EH (cell line): ENCODE results near the gene MAST2.
A peak's percentile ranks its signal among the peaks of the same experiment; 100 is the strongest.
"Not testable (repeated sequence)": the region's sequence is repeated elsewhere in the genome, so short reads cannot be mapped to it uniquely, and the experiment has no call there.

Source experiments
- DNase-seq: peaks from one replicate; pipeline ENCODE4 v3.0.0-alpha.2; 2015; ENCODE audit warnings: low read depth

MAST2 gene

DNA sequence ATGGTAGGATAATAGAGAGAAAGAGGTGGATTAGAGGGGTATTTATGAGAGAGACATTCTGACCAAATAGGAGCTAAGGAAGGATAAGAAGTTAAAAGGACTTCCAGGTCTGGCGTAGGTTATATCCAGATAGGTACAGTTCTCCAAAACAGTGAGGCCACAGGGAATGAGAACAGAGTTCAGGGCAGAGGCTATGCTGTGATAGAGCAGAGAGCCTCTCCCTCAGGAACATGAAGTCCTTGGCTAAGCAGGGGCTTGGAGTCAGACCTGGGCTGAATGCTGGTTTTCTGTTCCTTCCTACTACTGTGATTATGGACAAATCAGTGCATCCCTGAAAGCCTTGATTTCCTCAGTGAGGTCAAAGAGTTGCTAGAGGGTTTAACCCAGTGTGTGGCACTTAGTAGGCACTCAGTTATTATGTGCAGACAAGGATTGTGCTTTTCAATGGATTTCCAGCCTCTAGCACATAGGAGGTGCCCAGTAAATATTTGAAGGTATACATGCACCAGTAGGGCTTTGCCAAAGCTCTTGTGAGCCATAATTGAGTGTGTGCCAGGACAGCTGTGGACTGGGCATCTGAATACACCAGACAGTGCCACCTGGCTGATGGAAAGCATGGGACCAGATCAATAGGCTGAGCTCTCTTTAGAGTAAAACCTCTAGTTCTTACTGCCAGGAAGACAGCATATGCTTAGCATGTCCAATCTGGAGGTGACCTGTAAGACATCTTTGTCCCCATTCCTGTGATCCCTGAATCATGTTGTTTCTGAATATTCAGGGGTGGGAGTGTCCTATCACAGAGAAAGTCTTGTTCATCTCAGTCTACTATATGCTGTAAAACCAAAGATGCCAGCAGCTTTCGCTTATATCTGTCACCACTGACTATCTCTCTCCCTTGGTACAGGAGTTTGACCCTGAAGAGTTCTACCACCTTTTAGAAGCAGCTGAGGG lies 217.9 kb downstream of the MAST2 start:
- no peak for DNase-seq

DNA sequence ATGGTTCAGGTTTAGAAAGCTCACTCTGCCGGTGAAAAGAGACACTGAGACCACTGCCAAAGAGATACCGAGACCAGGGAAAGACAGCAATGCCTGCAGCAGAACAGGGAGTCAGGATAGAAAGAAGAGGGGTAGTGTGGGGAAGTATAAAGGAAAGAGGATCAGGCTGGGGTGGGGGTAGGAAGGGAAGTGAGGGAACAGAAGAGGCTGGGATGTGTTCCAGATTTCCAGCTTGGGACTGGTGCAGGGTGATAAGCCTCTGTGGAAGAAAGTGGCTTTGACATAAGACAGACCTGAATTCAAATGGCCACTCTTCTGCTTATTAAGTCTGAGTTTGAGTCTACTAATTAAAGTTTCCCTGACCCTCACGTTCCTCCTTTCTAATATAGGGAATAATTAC lies 223.1 kb downstream of the MAST2 start:
- DNase-seq, result no peak

DNA sequence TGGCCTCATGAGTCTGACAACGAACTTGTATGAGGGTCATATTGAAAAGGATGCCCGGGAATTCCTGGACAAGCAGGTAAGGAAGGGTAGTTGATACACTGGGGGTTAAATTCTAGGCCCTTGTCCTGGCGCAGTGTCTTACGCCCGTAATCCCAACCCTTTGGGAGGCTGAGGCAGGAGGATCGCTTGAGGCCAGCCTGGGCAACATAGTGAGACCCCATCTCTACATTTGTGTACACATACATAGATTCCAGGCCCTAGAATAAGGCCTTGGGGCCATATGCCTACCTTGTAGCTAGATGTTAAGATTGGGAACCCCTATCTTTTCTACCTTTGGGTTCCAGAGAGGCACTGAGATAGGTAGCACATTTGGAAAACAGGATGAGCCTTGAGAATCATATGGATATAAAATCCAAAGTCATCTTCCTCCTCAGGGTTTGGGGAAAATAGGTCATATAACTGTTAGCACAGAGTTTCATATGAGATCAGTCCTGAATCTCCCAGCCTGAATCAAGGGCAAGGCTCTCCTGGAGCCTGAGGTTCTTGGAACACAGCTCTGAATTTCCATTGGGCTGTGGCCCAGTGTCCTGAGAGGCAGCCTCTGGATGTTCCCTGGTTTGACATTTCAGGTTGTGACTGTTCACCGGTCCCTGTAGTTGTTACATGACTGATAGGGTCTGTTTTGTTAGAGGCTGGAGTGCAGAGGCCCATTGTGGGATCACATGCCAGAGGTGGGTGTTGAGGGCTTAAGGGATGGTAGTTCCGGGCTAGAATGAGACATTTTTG lies 224.6 kb downstream of the MAST2 start:
- DNase-seq, result no peak

DNA sequence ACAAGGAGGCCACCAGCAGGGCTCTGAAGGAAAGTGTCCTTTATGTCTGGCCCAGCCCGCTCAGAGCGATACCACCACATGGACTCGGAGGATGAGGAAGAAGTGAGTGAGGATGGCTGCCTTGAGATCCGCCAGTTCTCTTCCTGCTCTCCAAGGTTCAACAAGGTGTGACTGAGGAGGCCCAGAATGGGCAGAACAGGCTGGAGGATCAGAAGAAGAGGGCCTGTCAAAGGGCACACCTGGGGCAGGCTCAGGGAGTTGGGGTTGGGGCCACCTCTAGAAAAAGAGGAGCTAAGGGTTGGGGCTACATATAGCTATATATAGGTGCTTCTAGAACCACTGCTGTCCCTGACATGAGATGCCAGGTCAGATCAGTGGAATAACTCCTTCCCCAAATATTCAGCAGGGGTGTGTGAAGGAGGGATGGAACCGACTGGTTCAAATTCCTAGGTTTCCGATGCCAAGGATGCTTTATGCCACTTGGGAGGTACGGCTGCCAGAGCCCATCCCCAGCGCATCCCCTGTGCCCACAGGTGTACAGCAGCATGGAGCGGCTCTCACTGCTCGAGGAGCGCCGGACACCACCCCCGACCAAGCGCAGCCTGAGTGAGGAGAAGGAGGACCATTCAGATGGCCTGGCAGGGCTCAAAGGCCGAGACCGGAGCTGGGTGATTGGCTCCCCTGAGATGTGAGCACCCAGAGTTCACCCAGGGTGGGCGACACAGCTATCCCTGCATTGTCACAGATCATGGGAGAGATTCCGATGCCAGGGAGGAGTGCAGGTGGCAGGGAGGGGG lies 226.9 kb downstream of the MAST2 start:
- DNase-seq, result no peak

DNA sequence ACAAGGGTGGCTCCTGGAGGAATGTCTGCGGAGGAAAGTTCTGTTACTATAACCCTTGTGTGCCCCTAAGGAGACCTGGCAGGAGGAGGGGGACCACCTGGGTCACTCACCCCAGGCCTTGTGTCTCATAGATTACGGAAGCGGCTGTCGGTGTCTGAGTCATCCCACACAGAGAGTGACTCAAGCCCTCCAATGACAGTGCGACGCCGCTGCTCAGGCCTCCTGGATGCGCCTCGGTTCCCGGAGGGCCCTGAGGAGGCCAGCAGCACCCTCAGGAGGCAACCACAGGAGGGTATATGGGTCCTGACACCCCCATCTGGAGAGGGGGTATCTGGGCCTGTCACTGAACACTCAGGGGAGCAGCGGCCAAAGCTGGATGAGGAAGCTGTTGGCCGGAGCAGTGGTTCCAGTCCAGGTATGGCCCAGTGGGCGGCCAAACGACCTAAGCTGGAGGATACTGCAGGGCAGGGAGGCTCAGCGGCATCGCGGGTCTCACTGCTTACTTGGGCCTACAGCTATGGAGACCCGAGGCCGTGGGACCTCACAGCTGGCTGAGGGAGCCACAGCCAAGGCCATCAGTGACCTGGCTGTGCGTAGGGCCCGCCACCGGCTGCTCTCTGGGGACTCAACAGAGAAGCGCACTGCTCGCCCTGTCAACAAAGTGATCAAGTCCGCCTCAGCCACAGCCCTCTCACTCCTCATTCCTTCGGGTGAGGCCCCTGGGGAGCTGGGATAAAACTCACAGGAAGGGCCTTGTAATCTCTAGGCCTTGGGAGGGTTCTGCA lies 227.7 kb downstream of the MAST2 start:
- DNase-seq, result peak; percentile 15

DNA sequence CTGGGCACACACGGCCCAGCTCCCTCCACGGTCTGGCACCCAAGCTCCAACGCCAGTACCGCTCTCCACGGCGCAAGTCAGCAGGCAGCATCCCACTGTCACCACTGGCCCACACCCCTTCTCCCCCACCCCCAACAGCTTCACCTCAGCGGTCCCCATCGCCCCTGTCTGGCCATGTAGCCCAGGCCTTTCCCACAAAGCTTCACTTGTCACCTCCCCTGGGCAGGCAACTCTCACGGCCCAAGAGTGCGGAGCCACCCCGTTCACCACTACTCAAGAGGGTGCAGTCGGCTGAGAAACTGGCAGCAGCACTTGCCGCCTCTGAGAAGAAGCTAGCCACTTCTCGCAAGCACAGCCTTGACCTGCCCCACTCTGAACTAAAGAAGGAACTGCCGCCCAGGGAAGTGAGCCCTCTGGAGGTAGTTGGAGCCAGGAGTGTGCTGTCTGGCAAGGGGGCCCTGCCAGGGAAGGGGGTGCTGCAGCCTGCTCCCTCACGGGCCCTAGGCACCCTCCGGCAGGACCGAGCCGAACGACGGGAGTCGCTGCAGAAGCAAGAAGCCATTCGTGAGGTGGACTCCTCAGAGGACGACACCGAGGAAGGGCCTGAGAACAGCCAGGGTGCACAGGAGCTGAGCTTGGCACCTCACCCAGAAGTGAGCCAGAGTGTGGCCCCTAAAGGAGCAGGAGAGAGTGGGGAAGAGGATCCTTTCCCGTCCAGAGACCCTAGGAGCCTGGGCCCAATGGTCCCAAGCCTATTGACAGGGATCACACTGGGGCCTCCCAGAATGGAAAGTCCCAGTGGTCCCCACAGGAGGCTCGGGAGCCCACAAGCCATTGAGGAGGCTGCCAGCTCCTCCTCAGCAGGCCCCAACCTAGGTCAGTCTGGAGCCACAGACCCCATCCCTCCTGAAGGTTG lies 231.4 kb downstream of the MAST2 start:
- no peak for DNase-seq

DNA sequence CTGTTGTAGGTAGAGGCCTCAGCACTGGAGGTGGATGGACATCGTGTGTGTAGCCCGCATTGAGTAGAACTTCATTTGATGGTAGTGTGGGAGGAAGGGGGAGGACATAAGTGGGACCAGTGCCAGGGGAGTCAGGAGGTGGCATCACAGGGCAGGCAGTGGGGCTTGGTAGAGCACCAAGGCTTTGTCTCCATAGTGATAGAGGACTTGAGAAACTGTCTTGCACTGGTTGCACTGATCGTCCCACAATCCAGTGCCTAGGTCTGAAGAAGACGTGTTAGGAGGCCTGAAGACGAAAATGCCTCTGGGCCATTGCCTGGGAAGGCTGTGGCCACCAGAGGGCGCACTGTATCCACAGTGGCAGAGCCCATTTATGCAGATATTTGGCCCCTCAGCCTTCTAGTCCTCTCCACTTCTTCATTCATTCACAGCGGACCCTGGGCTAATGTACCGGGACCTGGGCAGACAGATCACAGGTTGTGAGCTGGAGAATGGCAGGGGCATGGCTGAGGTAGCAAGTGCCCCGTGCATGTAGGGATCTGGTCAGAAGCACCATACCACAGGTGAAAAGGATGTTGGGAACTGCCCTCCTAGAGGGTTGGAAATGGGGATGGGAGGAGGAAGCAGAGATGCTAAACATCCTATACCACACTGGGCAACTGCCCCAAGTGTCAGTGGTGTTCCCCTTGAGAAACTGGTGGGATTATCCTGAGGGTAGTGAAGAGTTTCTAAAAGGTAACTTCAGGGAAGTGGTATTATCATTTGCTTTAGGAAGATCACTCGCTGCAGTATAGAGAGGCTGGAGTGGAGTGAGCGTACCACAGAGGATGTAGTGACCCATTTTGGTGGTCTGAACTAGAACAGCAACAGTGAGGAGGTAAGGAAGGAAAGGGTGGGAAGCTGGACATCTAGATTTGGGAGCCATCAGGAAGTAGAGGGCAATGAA lies 233.8 kb downstream of the MAST2 start:
- DNase-seq, result peak; percentile 82

DNA sequence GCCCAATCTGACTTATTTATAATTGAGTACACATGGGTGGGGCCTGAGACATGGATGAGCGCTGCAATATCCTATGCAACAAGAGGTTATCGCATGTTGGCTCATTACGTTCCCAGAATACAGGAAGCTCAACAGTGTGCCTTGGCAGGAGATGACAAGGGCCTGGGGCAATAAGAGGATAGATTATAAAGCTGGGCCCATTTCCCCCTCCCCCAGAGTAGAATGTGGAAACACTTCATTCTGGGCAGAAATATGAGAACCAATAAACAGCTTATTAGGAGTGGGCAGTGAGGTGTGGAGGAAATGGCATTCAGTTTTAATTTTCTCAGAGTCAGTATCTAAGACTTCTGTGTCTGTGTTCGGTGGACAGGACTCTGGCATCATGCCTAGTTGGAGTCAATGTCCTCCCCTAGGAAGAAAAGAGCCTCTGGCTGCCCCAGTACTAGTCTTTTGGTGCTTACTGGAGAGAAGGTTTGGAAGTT lies 236.2 kb downstream of the MAST2 start:
- DNase-seq, result peak; percentile 59

DNA sequence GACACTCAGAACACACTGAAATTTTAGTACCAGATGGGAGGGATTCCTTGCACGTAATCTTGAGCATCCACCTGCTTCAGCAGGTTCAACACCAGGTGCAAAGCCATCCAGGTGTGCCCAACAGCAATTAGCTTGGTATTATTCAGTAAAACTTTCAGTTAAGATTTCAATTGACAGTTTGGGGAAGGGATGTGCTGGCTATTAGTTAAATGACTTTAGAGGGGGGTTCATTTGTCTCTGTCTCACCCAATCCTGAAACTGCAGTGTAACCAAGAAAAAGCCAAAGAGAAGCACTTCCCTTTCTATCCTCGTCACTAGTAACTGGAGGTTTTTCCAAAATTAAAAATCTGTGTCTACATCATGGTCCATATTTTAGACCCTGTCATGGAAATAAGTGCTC lies 238.1 kb downstream of the MAST2 start:
- DNase-seq, result no peak

DNA sequence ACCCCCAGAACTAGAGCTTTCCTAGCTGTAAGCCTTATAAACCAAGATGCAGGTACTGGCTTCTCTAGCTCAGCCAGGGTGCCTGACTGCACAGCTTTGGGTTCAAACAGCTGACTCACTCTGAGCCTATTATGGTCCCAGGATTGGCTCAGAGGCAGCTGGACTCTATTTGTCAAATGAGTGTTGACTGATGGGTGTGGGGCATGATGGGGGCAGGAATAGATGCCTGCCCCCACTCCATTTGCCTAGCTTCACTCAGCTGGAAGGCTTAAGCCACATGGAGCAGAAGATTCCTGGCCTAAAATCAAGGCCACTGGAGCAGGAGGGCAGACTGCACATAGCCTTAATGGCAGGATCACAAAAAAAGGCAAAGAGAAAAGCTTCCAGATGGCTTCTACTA lies 238.6 kb downstream of the MAST2 start:
- DNase-seq, result peak; percentile 20

DNA sequence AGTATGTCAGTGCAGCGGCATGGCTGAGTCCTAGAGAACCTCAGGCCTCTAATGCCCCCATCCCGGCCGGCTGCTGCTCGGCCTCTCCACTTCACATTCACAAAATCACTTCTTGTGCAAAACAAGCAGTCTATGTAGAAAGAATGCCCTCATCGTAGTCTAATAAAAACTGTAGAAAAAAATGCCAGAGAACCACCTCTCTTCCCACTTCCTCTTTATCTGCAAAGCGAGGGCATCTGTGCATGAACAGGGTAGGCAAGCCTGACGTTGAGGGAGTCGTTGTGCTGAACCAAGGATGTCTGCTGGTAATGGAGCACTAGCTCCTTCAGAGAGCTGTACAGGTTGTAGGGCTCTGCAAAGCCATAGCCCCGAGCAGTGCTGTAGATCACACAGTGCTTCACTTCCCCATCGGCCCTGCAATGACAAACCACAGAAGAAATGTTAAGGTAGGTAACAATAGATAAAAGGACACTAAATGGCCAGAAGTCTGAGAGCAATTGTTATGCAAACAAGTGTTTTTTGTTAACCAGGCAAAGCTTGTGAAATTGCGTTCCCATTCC lies 240.1 kb downstream of the MAST2 start:
- DNase-seq, result no peak

DNA sequence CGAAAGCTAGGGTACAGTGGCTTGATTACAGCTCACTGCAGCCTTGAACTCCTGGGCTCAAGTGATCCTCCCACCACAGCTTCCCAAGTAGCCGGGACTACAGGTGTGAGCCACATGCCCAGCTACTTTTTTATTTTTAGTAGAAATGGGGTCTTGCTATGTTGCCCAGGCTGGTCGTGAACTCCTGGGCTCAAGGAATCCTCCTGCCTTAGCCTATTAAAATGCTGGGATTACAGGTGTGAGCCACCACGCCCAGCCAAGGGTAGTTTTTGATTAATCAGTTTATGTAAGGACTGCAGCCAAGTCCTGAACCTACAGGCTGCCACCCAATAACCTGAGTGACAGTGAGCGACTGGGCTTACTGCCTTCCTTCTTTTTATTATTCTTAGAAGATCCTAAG lies 240.7 kb downstream of the MAST2 start:
- no peak for DNase-seq

DNA sequence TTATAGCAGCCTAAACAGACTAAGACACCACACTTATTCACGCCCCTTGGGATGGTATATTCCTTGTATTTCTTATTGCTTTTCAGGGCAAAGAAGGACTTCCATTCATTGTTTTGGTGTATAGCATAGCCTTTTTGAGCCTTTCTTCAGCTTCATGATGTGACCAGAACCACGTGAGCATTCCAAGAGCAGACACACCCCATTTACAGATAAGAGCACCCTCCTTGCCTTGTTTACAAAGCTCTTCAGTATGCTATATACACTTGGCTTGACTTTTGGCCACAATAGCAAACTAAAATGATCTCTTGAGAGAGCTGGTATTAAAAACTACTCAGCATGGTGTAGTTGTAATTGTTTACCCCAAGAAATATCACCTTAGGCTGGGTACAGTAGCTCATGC lies 250.3 kb downstream of the MAST2 start:
- DNase-seq, result no peak

DNA sequence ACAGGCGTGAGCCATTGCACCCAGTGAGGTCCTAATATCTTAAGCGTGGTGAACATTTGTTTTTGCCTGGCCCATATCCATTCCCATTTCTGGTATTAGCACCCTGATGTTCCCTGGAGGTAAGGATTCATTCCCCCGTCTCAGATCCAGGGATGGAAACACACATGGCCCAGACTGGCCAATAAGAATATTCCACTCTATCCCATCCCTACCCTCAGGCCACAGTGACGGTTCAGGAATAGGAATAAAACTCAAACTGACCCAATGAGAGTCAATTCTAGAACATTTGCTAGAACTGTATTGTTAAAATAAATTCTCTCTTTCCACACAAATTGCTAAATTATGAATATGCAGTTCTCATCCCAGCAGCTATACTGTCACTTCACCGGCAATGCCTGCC lies 252.9 kb downstream of the MAST2 start:
- no peak for DNase-seq

DNA sequence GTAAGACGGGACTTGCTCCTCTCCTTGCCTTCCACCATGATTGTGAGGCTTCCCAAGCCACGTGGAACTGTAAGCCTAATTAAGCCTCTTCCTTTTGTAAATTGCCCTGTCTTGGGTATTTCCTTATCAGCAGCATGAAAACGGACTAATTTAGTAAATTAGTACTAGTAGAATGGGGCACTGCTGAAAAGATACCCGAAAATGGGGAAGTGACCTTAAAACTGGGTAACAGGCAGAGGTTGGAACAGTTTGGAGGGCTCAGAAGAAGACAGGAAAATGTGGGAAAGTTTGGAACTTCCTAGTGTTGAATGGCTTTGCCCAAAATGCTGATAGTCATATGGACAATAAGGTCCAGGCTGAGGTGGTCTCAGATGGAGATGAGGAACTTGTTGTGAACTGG lies 253.8 kb downstream of the MAST2 start:
- DNase-seq, result not testable (repeated sequence)

DNA sequence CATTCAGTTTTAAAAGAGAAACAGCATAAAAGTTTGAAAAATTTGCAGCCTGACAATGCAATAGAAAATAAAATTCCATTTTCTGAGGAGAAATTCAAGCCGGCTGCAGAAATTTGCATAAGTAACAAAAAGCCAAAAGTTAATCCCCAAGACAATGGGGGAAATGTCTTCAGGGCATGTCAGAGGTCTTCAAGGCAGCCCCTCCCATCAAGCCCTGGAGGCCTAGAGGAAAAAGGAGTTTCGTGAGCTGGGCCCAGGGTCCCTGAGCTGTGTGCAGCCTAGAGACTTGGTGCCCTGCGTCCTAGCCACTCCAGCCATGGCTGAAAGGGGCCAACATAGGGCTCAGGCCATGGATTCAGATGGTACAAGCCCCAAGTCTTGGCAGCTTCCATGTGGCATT lies 254.4 kb downstream of the MAST2 start:
- DNase-seq, result no peak

DNA sequence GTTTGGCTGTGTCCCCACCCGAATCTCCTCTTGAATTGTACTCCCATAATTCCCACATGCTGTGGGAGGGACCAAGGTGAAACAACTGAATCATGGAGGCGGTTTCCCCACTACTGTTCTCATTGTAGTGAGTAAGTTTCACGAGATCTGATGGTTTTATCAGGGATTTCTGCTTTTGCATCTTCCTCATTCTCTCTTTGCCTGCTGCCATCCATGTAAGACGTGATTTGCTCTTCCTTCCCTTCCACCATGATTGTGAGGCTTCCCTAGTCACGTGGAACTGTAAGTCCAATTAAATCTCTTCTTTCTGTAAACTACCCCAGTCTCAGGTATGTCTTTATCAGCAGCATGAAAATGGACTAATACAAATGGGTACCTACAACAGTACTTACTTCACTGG lies 255.5 kb downstream of the MAST2 start:
- no peak for DNase-seq

DNA sequence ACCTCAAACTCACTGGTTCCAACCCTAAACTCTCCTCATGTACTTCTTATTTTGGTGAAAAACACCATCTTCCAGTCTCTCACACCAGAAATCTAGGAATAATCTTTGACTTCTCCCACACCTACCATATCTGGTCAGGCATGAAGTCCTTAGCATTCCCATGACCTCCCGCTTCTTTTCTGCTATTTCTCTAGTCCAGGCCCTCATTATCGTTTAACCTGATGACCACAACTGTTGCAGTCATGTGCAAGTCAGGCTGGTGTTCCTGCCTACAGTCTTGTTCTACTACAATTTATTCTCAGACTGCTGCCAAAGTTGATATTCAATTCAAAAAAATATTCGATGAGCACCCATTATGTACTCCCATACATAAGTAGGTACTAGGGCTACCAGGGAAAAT lies 257.7 kb downstream of the MAST2 start:
- DNase-seq, result no peak
